A673 (cell line): ENCODE measurements around the gene TIAM1.

ENCODE experiments used
- EZH2 ChIP-seq: fragments of 200-600 bp; sonication (generic); IDR thresholded peaks from 2 replicates; pipeline ENCODE4 v1.6.1; 2017; ENCODE audit warnings: borderline replicate concordance, low read depth, mild to moderate bottlenecking, mixed read lengths, antibody characterized with exemption, low read length; ENCODE audit not compliant: poor library complexity, severe bottlenecking
- TF ChIP-seq, protein P1 (sequence below): fragments of 300-800, 200-600 bp; sonication (generic); conservative IDR thresholded peaks from 2 replicates; pipeline ENCODE4 v1.5.1; 2017; ENCODE audit warnings: low read depth, mild to moderate bottlenecking, antibody characterized with exemption, low read length, moderate library complexity, mixed read lengths

DNA sequence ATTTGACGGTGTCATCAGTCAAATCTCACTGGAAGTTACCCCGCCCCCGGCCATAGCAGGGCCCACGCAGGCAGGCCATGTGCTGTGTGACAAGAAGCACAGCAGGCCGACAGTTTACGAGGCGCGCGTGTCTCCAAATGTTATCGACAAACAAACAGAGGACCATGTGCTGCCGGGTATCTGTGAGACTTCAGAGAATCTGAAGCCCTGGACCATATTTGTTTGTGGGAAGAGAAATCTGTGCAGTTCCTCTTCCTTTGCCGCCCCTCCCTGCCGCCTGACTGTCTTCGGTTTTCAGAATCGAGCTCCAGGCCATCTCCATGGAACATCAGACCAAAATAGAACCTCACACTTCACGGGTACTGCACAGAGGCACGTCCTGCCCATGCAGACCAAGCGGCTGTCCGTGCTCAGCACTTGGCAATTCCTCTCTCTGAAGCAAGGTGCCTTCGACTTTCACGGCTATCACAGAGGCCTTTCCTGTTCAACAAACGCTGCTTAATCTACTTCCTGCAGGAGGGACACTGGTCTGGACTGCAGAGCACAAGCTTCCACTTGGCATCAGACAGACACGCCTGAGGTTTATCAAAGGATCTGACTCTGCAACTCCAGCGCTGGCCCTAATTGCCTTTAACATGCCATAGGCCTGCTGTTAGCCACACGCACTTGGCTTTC lies 170.0 kb downstream of the TIAM1 start:
- TF ChIP-seq, protein P1, sequence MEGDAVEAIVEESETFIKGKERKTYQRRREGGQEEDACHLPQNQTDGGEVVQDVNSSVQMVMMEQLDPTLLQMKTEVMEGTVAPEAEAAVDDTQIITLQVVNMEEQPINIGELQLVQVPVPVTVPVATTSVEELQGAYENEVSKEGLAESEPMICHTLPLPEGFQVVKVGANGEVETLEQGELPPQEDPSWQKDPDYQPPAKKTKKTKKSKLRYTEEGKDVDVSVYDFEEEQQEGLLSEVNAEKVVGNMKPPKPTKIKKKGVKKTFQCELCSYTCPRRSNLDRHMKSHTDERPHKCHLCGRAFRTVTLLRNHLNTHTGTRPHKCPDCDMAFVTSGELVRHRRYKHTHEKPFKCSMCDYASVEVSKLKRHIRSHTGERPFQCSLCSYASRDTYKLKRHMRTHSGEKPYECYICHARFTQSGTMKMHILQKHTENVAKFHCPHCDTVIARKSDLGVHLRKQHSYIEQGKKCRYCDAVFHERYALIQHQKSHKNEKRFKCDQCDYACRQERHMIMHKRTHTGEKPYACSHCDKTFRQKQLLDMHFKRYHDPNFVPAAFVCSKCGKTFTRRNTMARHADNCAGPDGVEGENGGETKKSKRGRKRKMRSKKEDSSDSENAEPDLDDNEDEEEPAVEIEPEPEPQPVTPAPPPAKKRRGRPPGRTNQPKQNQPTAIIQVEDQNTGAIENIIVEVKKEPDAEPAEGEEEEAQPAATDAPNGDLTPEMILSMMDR = no peak
- TF ChIP-seq EZH2 = no peak
